ENCODE results near the gene ME3. TPM values are rescaled to one million over a fixed set of nuclear protein-coding genes. Genes with fewer than 3 reads are reported as not detected.

The ME3 gene
- polyA plus RNA-seq, 1 experiment, result 15.8 TPM

DNA sequence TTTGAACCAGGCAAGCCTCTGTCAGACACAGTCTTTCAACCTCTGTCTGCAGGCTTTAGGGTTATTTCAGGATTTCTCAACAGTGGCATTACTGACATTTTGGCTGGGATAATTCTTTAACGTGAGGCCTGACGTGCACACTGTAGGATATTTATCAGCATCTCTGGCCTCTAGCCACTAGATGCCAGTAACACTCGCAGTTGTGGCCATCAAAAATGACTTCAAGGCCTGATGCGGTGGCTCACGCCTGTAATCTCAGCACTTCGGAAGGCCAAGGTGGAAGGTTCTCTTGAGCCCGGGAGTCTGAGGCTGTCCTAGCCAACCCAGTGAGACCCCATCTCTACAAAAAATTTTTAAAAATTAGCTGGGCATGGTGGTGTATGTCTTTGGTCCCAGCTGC lies 184.7 kb downstream of the ME3 start:
- DNase-seq (ENCODE audit: low read depth), result no peak
- no peaks in the 10 kb centered on the region for H3K36me3 ChIP-seq (ENCODE audit: control insufficient read depth, insufficient read depth, low read length)
- no peaks in the 10 kb centered on the region for H3K27me3 ChIP-seq (ENCODE audit: control insufficient read depth, insufficient read depth, low read length)
- TF ChIP-seq, protein P1, sequence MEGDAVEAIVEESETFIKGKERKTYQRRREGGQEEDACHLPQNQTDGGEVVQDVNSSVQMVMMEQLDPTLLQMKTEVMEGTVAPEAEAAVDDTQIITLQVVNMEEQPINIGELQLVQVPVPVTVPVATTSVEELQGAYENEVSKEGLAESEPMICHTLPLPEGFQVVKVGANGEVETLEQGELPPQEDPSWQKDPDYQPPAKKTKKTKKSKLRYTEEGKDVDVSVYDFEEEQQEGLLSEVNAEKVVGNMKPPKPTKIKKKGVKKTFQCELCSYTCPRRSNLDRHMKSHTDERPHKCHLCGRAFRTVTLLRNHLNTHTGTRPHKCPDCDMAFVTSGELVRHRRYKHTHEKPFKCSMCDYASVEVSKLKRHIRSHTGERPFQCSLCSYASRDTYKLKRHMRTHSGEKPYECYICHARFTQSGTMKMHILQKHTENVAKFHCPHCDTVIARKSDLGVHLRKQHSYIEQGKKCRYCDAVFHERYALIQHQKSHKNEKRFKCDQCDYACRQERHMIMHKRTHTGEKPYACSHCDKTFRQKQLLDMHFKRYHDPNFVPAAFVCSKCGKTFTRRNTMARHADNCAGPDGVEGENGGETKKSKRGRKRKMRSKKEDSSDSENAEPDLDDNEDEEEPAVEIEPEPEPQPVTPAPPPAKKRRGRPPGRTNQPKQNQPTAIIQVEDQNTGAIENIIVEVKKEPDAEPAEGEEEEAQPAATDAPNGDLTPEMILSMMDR (IDR thresholded peaks at IDR 0.05; ENCODE audit: insufficient read depth, low read depth, low read length), result no peak
- POLR2A ChIA-PET, result no interaction called here
- CTCF ChIA-PET, result no interaction called here
- H3K4me3 ChIP-seq (ENCODE audit: low read depth, low read length), result no peak overlapping the region

DNA sequence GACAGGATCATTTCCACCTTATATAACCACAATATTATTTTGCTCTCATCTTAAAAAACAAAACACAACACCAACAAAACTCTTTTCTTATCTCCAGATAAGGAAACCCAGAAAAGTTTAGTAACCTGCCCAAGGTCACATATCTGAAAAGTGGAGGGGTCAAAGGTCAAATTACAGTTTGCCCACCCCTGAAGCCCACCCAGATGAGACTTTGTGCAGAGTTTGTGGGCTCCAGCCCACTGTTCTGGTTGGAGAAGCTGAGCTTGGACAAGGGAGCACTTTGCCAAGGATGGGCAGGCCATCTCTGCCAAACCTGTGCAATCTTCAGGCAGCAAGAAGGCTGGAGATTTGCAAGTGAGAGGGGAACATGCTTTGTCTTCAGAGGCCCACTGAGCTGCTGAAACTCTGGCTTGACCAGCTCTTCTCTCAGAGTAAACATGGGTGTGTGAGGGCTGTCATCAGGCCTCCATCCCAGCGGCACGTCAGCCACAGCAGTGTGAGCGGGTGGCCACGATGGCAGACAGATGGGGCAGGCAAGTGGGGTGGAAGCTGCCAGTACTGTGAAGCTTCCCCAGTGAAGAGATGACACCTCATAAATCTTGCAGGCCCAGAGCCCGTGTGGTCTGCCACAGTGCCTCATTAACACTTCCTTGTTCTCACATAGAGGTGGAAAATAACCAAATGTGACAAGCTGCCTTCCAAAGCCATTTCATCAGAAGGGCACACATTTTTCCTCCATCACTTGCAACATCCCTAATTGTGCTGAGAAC lies 186.0 kb downstream of the ME3 start:
- no peak for DNase-seq (ENCODE audit: low read depth)
- TF ChIP-seq, protein P1 (IDR thresholded peaks at IDR 0.05; ENCODE audit: insufficient read depth, low read depth, low read length), result no peak
- ChIA-PET CTCF (no interaction called here), POLR2A (no interaction called here)
- Histone ChIP-seq H3K27me3 (ENCODE audit: control insufficient read depth, insufficient read depth, low read length) (no peaks in the 10 kb centered on the region), H3K36me3 (ENCODE audit: control insufficient read depth, insufficient read depth, low read length) (no peaks in the 10 kb centered on the region), H3K4me3 (ENCODE audit: low read depth, low read length) (no peak overlapping the region)

DNA sequence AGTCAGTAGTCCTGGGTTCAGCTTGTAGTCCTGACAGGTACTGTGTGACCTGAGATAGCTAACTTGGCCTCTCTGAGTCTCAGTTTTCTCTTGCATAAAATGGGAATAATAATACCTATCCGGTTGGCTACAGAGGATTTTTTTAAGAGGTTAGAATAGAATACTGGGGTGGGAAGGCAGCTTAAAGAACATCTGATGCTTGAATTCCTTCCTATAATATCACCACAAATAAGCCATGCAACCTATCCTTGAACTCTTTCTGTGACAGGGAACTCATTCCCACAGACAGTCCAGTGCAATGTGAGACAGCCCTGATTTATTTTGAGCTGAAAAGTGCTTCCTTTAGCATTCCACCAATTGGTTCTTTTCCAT lies 187.6 kb downstream of the ME3 start:
- POLR2A ChIA-PET, result no interaction called here
- TF ChIP-seq, protein P1 (IDR thresholded peaks at IDR 0.05; ENCODE audit: insufficient read depth, low read depth, low read length), result no peak
- no peak for DNase-seq (ENCODE audit: low read depth)

DNA sequence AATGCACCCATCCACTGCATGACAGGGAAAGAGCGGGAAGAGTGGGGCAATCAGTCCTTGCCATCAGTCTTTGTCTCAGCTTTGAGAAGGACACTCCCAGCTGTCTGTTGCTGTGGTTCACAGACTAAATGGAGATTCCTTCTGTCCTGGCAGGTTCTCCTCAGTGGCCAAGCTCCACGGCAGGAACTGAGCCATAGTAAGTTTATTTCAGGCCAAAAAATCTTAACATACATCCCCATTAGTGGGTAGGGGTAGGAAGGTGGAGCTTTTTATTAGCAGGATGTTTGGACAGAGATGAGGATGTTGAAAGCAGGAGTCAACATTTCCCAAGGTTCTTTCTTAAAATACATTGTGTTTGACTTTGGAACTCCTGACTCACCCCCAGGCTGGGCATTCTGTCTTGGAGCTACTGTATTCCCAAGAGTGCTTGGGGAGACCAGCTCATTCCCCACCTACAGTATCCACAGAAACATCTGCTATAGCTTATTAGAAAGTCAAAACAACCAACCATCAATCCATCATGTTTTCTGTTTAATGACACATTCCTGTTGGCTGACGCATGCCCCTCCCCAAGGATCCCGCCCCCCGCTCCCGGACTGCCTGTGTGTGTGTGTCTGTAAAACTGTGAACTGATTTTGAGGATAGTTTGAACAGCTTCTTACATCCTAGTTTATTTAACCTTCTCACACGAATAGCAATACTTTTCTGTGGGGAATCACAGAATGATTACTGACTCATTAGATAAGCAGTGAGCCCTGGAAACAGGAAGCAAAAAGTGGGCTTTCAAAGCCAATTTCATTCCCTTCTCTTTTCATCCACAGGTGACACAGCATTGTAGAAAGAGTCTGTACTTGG lies 188.2 kb downstream of the ME3 start:
- peak; percentile 89 for DNase-seq (ENCODE audit: low read depth)
- Histone ChIP-seq H3K27me3 (ENCODE audit: control insufficient read depth, insufficient read depth, low read length) (no peaks in the 10 kb centered on the region), H3K36me3 (ENCODE audit: control insufficient read depth, insufficient read depth, low read length) (no peaks in the 10 kb centered on the region), H3K4me3 (ENCODE audit: low read depth, low read length) (no peak overlapping the region)
- CTCF ChIA-PET, result interaction anchor here (0.8 to 1.8 kb wide), 5 partner anchors 9 to 335 kb away, joined by 3 to 5 read pairs (median 3); no protein-coding TSS in a partner anchor
- TF ChIP-seq, protein P1 (IDR thresholded peaks at IDR 0.05; ENCODE audit: insufficient read depth, low read depth, low read length), result no peak
- POLR2A ChIA-PET, result interaction anchor here (0.9 kb wide), 1 partner anchor 13 kb away, joined by 3 read pairs; no protein-coding TSS in a partner anchor

More for the DNA sequence above, 187.6 kb downstream of the ME3 start:
- CTCF ChIA-PET, result interaction anchor here (0.8 to 1.8 kb wide), 5 partner anchors 11 to 334 kb away, joined by 3 to 5 read pairs (median 3); no protein-coding TSS in a partner anchor
- H3K4me3 ChIP-seq (ENCODE audit: low read depth, low read length), result no peak overlapping the region
- no peaks in the 10 kb centered on the region for H3K27me3 ChIP-seq (ENCODE audit: control insufficient read depth, insufficient read depth, low read length)
- no peaks in the 10 kb centered on the region for H3K36me3 ChIP-seq (ENCODE audit: control insufficient read depth, insufficient read depth, low read length)

DNA sequence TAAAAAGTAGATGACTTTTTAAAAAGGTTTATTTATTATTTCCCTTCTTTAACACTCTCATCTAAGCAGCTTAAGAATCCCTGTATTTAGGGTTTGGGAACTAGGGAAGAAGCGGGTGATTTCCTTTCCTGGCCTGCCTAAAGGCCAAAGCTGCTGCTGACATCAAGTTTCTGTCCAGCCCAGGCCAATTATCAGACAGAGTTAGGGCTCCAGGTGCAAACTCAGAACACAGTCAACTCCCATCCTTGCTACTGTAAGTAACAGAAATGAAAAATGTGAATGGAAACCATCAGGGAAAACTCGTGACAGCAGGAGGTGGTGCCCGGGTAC lies 188.8 kb downstream of the ME3 start:
- ChIA-PET POLR2A (interaction anchor here (0.9 kb wide), 1 partner anchor 14 kb away, joined by 3 read pairs; no protein-coding TSS in a partner anchor), CTCF (interaction anchor here (1.0 kb wide), 2 partner anchors 9 to 13 kb away, joined by 3 read pairs; no protein-coding TSS in a partner anchor)
- no peak overlapping the region for H3K4me3 ChIP-seq (ENCODE audit: low read depth, low read length)
- no peak for DNase-seq (ENCODE audit: low read depth)
- no peaks in the 10 kb centered on the region for H3K36me3 ChIP-seq (ENCODE audit: control insufficient read depth, insufficient read depth, low read length)
- no peaks in the 10 kb centered on the region for H3K27me3 ChIP-seq (ENCODE audit: control insufficient read depth, insufficient read depth, low read length)
- TF ChIP-seq, protein P1 (IDR thresholded peaks at IDR 0.05; ENCODE audit: insufficient read depth, low read depth, low read length), result no peak
